Thyroid gland (tissue), 4 donors: ENCODE measurements around the gene MAPK4.

Experiments used
- POLR2A ChIP-seq, 2 donors: fragments of 450-650 bp; IDR thresholded peaks; one replicate each; pipeline ENCODE4 v1.6.1; 2017; ENCODE audit warnings: antibody characterized with exemption in 2 of 2, mild to moderate bottlenecking in 2 of 2, moderate library complexity in 1 of 2
- TF ChIP-seq, protein P1 (sequence below), 6 experiments: fragments of 200-600 bp in 3 of 6; fragments of 450-650 bp in 3 of 6; sonication (generic) in 3 of 6; IDR thresholded peaks; one replicate each; pipeline ENCODE4 v1.5.1; 2016 to 2019; ENCODE audit warnings: antibody characterized with exemption in 6 of 6, mild to moderate bottlenecking in 2 of 6, inconsistent platforms in 1 of 6, moderate library complexity in 1 of 6

DNA sequence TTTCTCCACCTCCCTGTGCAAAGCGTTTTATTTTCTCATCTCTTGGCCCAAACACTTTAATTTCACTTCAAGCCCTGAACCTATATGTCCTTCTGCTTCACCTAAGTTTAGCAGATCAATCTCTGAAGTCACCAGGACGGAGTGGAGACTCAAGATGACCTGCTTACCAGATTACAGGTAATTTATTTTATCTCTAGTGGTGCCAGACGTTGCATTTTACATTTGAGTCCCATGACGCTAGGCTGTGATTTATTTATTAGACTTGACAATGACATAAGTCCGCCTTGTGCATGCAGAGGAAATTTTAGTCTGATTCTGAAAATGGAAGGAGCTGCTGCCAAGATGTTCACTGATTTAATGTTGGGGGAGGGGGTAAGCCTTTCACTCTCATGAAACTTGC, 186.1 kb downstream of the MAPK4 start:
- TF ChIP-seq, protein P1, sequence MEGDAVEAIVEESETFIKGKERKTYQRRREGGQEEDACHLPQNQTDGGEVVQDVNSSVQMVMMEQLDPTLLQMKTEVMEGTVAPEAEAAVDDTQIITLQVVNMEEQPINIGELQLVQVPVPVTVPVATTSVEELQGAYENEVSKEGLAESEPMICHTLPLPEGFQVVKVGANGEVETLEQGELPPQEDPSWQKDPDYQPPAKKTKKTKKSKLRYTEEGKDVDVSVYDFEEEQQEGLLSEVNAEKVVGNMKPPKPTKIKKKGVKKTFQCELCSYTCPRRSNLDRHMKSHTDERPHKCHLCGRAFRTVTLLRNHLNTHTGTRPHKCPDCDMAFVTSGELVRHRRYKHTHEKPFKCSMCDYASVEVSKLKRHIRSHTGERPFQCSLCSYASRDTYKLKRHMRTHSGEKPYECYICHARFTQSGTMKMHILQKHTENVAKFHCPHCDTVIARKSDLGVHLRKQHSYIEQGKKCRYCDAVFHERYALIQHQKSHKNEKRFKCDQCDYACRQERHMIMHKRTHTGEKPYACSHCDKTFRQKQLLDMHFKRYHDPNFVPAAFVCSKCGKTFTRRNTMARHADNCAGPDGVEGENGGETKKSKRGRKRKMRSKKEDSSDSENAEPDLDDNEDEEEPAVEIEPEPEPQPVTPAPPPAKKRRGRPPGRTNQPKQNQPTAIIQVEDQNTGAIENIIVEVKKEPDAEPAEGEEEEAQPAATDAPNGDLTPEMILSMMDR (IDR thresholded peaks at IDR 0.05) = no peak
- no peak for TF ChIP-seq POLR2A (IDR thresholded peaks at IDR 0.05)
